HEK293T (cell line): ENCODE data around the gene ARHGAP33.

Experiments
- ELF4 ChIP-seq: fragments of 450-650 bp; IDR thresholded peaks from 2 replicates; pipeline ENCODE4 v1.6.1; 2017; ENCODE audit warnings: antibody characterized with exemption
- L3MBTL2 ChIP-seq: fragments of 450-650 bp; conservative IDR thresholded peaks from 2 replicates; pipeline ENCODE4 v1.6.1; 2016; ENCODE audit warnings: mild to moderate bottlenecking
- NFRKB ChIP-seq: fragments of 450-650 bp; IDR thresholded peaks from 2 replicates; pipeline ENCODE4 v1.6.1; 2016; ENCODE audit warnings: mild to moderate bottlenecking, moderate library complexity
- SP1 ChIP-seq: fragments of 450-650 bp; IDR thresholded peaks from 2 replicates; pipeline ENCODE4 v1.6.1; 2017
- ZNF384 ChIP-seq: fragments of 450-650 bp; IDR thresholded peaks from 2 replicates; pipeline ENCODE4 v1.6.1; 2016

GRCh38 chr19:35732540-35733179 lies 42.7 kb upstream of the ARHGAP33 start:
- no peak for TF ChIP-seq ELF4
- no peak for TF ChIP-seq NFRKB
- no peak for TF ChIP-seq ZNF384
- no peak for TF ChIP-seq SP1
- no peak for TF ChIP-seq L3MBTL2
